WTC11 (cell line): Measurements from ENCODE around the gene SPATA12.

Experiments used
- CTCF ChIP-seq: fragments of 200-600 bp; IDR thresholded peaks from 2 replicates; pipeline ENCODE4 v1.8.0; 2022; ENCODE audit warnings: antibody characterized with exemption
- NR2C2 ChIP-seq: sonication (generic); formaldehyde crosslinking; IDR thresholded peaks from 2 replicates; pipeline ENCODE4 v1.8.0; 2022; ENCODE audit warnings: mild to moderate bottlenecking, missing genetic modification reagents
- SP1 ChIP-seq: sonication (generic); formaldehyde crosslinking; conservative IDR thresholded peaks from 2 replicates; pipeline ENCODE4 v1.8.1; 2022; ENCODE audit warnings: missing genetic modification reagents
- STAT6 ChIP-seq: sonication (generic); formaldehyde crosslinking; conservative IDR thresholded peaks from 2 replicates; pipeline ENCODE4 v1.8.1; 2023; ENCODE audit warnings: mild to moderate bottlenecking, low read depth, missing genetic modification reagents, moderate library complexity
- ZBTB21 ChIP-seq: sonication (generic); formaldehyde crosslinking; IDR thresholded peaks from 2 replicates; pipeline ENCODE4 v1.8.1; 2023; ENCODE audit warnings: mild to moderate bottlenecking, missing genetic modification reagents, borderline replicate concordance
- ZNF263 ChIP-seq: sonication (generic); formaldehyde crosslinking; IDR thresholded peaks from 2 replicates; pipeline ENCODE4 v1.8.1; 2022; ENCODE audit warnings: low read depth, mild to moderate bottlenecking, moderate library complexity, missing genetic modification reagents

- no peak for TF ChIP-seq CTCF
- TF ChIP-seq NR2C2 (CRISPR knock-in tag), result no peak
- TF ChIP-seq SP1 (CRISPR knock-in tag), result no peak
- no peak for TF ChIP-seq STAT6 (CRISPR knock-in tag)
- TF ChIP-seq ZNF263 (CRISPR knock-in tag), result no peak
- no peak for TF ChIP-seq ZBTB21 (CRISPR knock-in tag)
Observed at GRCh38 chr3:57065588-57065987, 5.1 kb downstream of the SPATA12 start.
